ENCODE measurements around the gene NUP35. TPM values are rescaled to one million over a fixed set of nuclear protein-coding genes. Genes with fewer than 3 reads are reported as not detected.

Gene NUP35
- total and polyA plus RNA-seq, 2 of the 8 experiments (the other 6 are each of a cell fraction or from before 2014, with no cell fraction given): 30.7 to 48.7 TPM

GRCh38 chr2:183193904-183194303 is 69.7 kb downstream of the NUP35 start:
- Histone ChIP-seq H2BK15ac (ENCODE audit: low read length) (no peak overlapping the region), H3K4ac (replicated peaks; ENCODE audit: insufficient read length, low read depth, low read length) (no peak overlapping the region), H3K9me3 (ENCODE audit: insufficient read depth in 2 of 2, low read depth in 1 of 2, low read length in 1 of 2) (no peaks in the 10 kb centered on the region), H2AK5ac (ENCODE audit: low read depth, low read length) (no peak overlapping the region), H3K18ac (ENCODE audit: extremely low read depth, low read length) (no peak overlapping the region), H4K20me1 (replicated peaks in 1 of 2; ENCODE audit: control insufficient read depth in 1 of 2, insufficient read depth in 2 of 2, low read length in 2 of 2) (no peaks in the 10 kb centered on the region), H3K36me3 (ENCODE audit: control insufficient read depth in 2 of 4, insufficient read depth in 4 of 4, low read length in 3 of 4) (peaks cover 0 to 10% (median 8%) of the 10 kb centered on the region in 4 experiments; a peak in 3 of 8 replicates), H3K9ac (replicated peaks in 1 of 4; ENCODE audit: extremely low read depth in 1 of 4, low read depth in 3 of 4, low read length in 3 of 4) (no peak overlapping the region), H4K8ac (ENCODE audit: extremely low read depth, insufficient read depth, low read length) (no peak overlapping the region), H3K79me2 (ENCODE audit: control insufficient read depth in 1 of 2, insufficient read depth in 2 of 2, low read length in 2 of 2) (no peaks in the 10 kb centered on the region), H3K27ac (ENCODE audit: low read depth, low read length) (no peak overlapping the region), H2AFZ (ENCODE audit: low read length) (no peak overlapping the region), H3K4me1 (replicated peaks in 1 of 4; ENCODE audit: control insufficient read depth in 3 of 4, insufficient read depth in 4 of 4, low read length in 3 of 4) (no peaks in the 10 kb centered on the region), H4K5ac (ENCODE audit: insufficient read length, low read depth, low read length) (no peak overlapping the region), H3K27me3 (replicated peaks in 1 of 4; ENCODE audit: control insufficient read depth in 3 of 4, extremely low read depth in 1 of 4, insufficient read depth in 3 of 4, low read length in 3 of 4) (no peaks in the 10 kb centered on the region), H3K56ac (replicated peaks; ENCODE audit: insufficient read length, low read depth, low read length) (no peak overlapping the region), H4K91ac (replicated peaks; ENCODE audit: insufficient read length, low read length) (no peak overlapping the region), H2BK20ac (ENCODE audit: low read length) (no peak overlapping the region), H3K14ac (ENCODE audit: insufficient read length) (no peak overlapping the region), H3K23ac (ENCODE audit: insufficient read length) (no peak overlapping the region), H2BK5ac (ENCODE audit: low read depth, low read length) (no peak overlapping the region), H2BK12ac (ENCODE audit: low read depth, low read length) (no peak overlapping the region), H2BK120ac (replicated peaks; ENCODE audit: low read depth, low read length) (no peak overlapping the region), H3K4me2 (ENCODE audit: insufficient read depth in 1 of 2, low read depth in 2 of 2, low read length in 2 of 2) (no peak overlapping the region), H3K79me1 (ENCODE audit: low read depth, low read length) (no peaks in the 10 kb centered on the region), H3K4me3 (ENCODE audit: extremely low read depth in 1 of 4, insufficient read depth in 2 of 4, low read depth in 3 of 4, low read length in 4 of 4) (no peak overlapping the region), H3K23me2 (ENCODE audit: low read depth, low read length) (no peaks in the 10 kb centered on the region)
- FAIRE-seq (no peak), DNase-seq (ENCODE audit: low read depth in 1 of 2, low spot score in 2 of 2) (no peak)
- CTCF ChIA-PET (ENCODE audit: partially characterized antibody): interaction anchor here (0.6 to 1.9 kb wide), 5 partner anchors 8 to 1818 kb away, joined by 3 to 7 read pairs (median 3); no protein-coding TSS in a partner anchor
- POLR2A ChIA-PET (ENCODE audit: partially characterized antibody): interaction anchor here (1.0 to 1.4 kb wide), 2 partner anchors 13 to 69 kb away, joined by 3 to 4 read pairs; partner anchors contain the start of gene NUP35
- TF ChIP-seq KDM4A (IDR thresholded peaks at IDR 0.05; ENCODE audit: low read depth, low read length, severe bottlenecking) (no peak), CTCF (IDR thresholded peaks at IDR 0.05; ENCODE audit: control extremely low read depth in 1 of 3, insufficient read depth in 1 of 3, low read depth in 1 of 3, low read length in 3 of 3) (peak in 2 of 3 experiments; percentile 23 to 28; a peak in 3 of 4 replicates), MAFK (IDR thresholded peaks at IDR 0.05; ENCODE audit: low read depth, low read length) (no peak), RAD21 (IDR thresholded peaks at IDR 0.05 in 1 of 2, conservative IDR thresholded peaks at IDR 0.05 in 1 of 2; ENCODE audit: low read depth in 2 of 2, low read length in 2 of 2) (peak; percentile 24 to 29; a peak in 2 of 4 replicates)
- WGBS, 2 experiments (ENCODE audit: extremely low coverage in 1 of 2, insufficient coverage in 1 of 2, insufficient read length in 1 of 2, insufficient replicate concordance in 2 of 2, low coverage in 1 of 2, low lambda C conversion rate in 2 of 2, missing lambda C conversion rate in 1 of 2): 83% methylated on average over 2 of the region's 2 CpGs; no CpG with 5 or more reads in 1 of the 2 experiments

Data from H1 (cell line).